ENCODE results near the gene NFATC1.
"Not testable (repeated sequence)": the region's sequence is repeated elsewhere in the genome, so short reads cannot be mapped to it uniquely, and the experiment has no call there.

NFATC1 gene

GRCh38 chr18:79489051-79489898 is 93.5 kb downstream of the NFATC1 start:
- no peak for DNase-seq (ENCODE audit: low read depth in 2 of 2)

GRCh38 chr18:79489899-79490625 is 94.3 kb downstream of the NFATC1 start:
- DNase-seq (ENCODE audit: low read depth in 2 of 2) = no peak

GRCh38 chr18:79490626-79491041 is 94.9 kb downstream of the NFATC1 start:
- DNase-seq (ENCODE audit: low read depth in 2 of 2) = no peak

GRCh38 chr18:79491081-79491551 is 95.4 kb downstream of the NFATC1 start:
- no peak for DNase-seq (ENCODE audit: low read depth in 2 of 2)

- no peak for DNase-seq (ENCODE audit: low read depth in 2 of 2)
Measured at GRCh38 chr18:79493211-79493800, 97.6 kb downstream of the NFATC1 start.

- no peak for DNase-seq (ENCODE audit: low read depth in 2 of 2)
Measured at GRCh38 chr18:79493801-79494211, 98.1 kb downstream of the NFATC1 start.

- DNase-seq (ENCODE audit: low read depth in 2 of 2) = no peak
Measured at GRCh38 chr18:79494936-79495335, 99.2 kb downstream of the NFATC1 start.

GRCh38 chr18:79495591-79496071 is 99.9 kb downstream of the NFATC1 start:
- DNase-seq (ENCODE audit: low read depth in 2 of 2) = no peak

- DNase-seq (ENCODE audit: low read depth in 2 of 2) = no peak
Measured at GRCh38 chr18:79496237-79496977, 100.7 kb downstream of the NFATC1 start.

GRCh38 chr18:79496978-79497637 is 101.4 kb downstream of the NFATC1 start:
- peak; percentile 86 to 87 for DNase-seq (ENCODE audit: low read depth in 2 of 2)

- no peak for DNase-seq (ENCODE audit: low read depth in 2 of 2)
Measured at GRCh38 chr18:79497638-79498081, 101.9 kb downstream of the NFATC1 start.

- no peak for DNase-seq (ENCODE audit: low read depth in 2 of 2)
Measured at GRCh38 chr18:79498662-79499061, 102.9 kb downstream of the NFATC1 start.

GRCh38 chr18:79501006-79501405 is 105.3 kb downstream of the NFATC1 start:
- DNase-seq (ENCODE audit: low read depth in 2 of 2) = no peak

GRCh38 chr18:79502782-79503181 is 107.1 kb downstream of the NFATC1 start:
- DNase-seq (ENCODE audit: low read depth in 2 of 2) = no peak

- DNase-seq (ENCODE audit: low read depth in 2 of 2) = no peak
Measured at GRCh38 chr18:79503406-79503805, 107.7 kb downstream of the NFATC1 start.

- no peak for DNase-seq (ENCODE audit: low read depth in 2 of 2)
Measured at GRCh38 chr18:79504034-79504433, 108.3 kb downstream of the NFATC1 start.

GRCh38 chr18:79504495-79504894 is 108.8 kb downstream of the NFATC1 start:
- DNase-seq (ENCODE audit: low read depth in 2 of 2) = not testable (repeated sequence)

- not testable (repeated sequence) for DNase-seq (ENCODE audit: low read depth in 2 of 2)
Measured at GRCh38 chr18:79505465-79505864, 109.7 kb downstream of the NFATC1 start.

GRCh38 chr18:79506191-79507075 is 110.7 kb downstream of the NFATC1 start:
- no peak for DNase-seq (ENCODE audit: low read depth in 2 of 2)

- DNase-seq (ENCODE audit: low read depth in 2 of 2) = no peak
Measured at GRCh38 chr18:79507076-79507545, 111.4 kb downstream of the NFATC1 start.

All from fibroblast of skin of left quadriceps (primary cell).